Measurements from ENCODE around the gene OPN1SW.
A peak's percentile ranks its signal among the peaks of the same experiment; 100 is the strongest.

The OPN1SW gene

GRCh38 chr7:128775744-128776474 lies at the start of gene OPN1SW:
Gene OPN1SW, minus strand, starts transcription at chr7:128775794. Its CDS starts 13 bp downstream, at chr7:128775781.
- DNase-seq: no peak
- intact Hi-C loops (cut with DNase I): no loop called here

- intact Hi-C loops (cut with DNase I): no loop called here
- DNase-seq: no peak
Measured at GRCh38 chr7:128821724-128822123, 46.1 kb upstream of the OPN1SW start.

- intact Hi-C loops (cut with DNase I): no loop called here
- no peak for DNase-seq
Measured at GRCh38 chr7:128818694-128819093, 43.1 kb upstream of the OPN1SW start.

GRCh38 chr7:128815289-128815942 lies 39.8 kb upstream of the OPN1SW start:
- no peak for DNase-seq
- intact Hi-C loops (cut with DNase I): no loop called here

GRCh38 chr7:128814499-128814898 lies 38.9 kb upstream of the OPN1SW start:
- DNase-seq: peak in 41 of 42 donors; percentile 43 to 88 (median 73)
- intact Hi-C loops (cut with DNase I): no loop called here

- DNase-seq: peak in 6 of 42 donors; percentile 19 to 53 (median 38)
- intact Hi-C loops (cut with DNase I): no loop called here
Measured at GRCh38 chr7:128812514-128813168, 37.0 kb upstream of the OPN1SW start.

GRCh38 chr7:128811631-128812430 lies 36.2 kb upstream of the OPN1SW start:
- intact Hi-C loops (cut with DNase I): no loop called here
- DNase-seq: no peak

GRCh38 chr7:128810997-128811396 lies 35.4 kb upstream of the OPN1SW start:
- DNase-seq: no peak
- intact Hi-C loops (cut with DNase I): no loop called here

GRCh38 chr7:128810473-128810872 lies 34.9 kb upstream of the OPN1SW start:
- intact Hi-C loops (cut with DNase I): no loop called here
- DNase-seq: no peak

GRCh38 chr7:128809363-128809762 lies 33.8 kb upstream of the OPN1SW start:
- DNase-seq: no peak
- intact Hi-C loops (cut with DNase I): no loop called here

- intact Hi-C loops (cut with DNase I): no loop called here
- no peak for DNase-seq
Measured at GRCh38 chr7:128807191-128807590, 31.6 kb upstream of the OPN1SW start.

GRCh38 chr7:128805225-128805624 lies 29.6 kb upstream of the OPN1SW start:
- intact Hi-C loops (cut with DNase I): no loop called here
- no peak for DNase-seq

- intact Hi-C loops (cut with DNase I): no loop called here
- DNase-seq: no peak
Measured at GRCh38 chr7:128804484-128804883, 28.9 kb upstream of the OPN1SW start.

- DNase-seq: no peak
- intact Hi-C loops (cut with DNase I): no loop called here
Measured at GRCh38 chr7:128801667-128802418, 26.2 kb upstream of the OPN1SW start.

- intact Hi-C loops (cut with DNase I): no loop called here
- no peak for DNase-seq
Measured at GRCh38 chr7:128801003-128801402, 25.4 kb upstream of the OPN1SW start.

- intact Hi-C loops (cut with DNase I): no loop called here
- DNase-seq: no peak
Measured at GRCh38 chr7:128800567-128800966, 25.0 kb upstream of the OPN1SW start.

- intact Hi-C loops (cut with DNase I): loop anchor here (10.0 kb wide), 1 partner anchor 65 kb away; the partner anchor contains the start of gene ATP6V1F
- DNase-seq: no peak
Measured at GRCh38 chr7:128799451-128799850, 23.9 kb upstream of the OPN1SW start.

GRCh38 chr7:128796327-128796726 lies 20.7 kb upstream of the OPN1SW start:
- intact Hi-C loops (cut with DNase I): loop anchor here (10.0 kb wide), 1 partner anchor 68 kb away; the partner anchor contains the start of gene ATP6V1F
- DNase-seq: no peak

- intact Hi-C loops (cut with DNase I): loop anchor here (10.0 kb wide), 1 partner anchor 70 kb away; the partner anchor contains the start of gene ATP6V1F
- no peak for DNase-seq
Measured at GRCh38 chr7:128795129-128795528, 19.5 kb upstream of the OPN1SW start.

Measured in head of caudate nucleus (tissue), 42 donors.